GM12875 (cell line): ENCODE results near the gene NF1.

Experiments
- H3K4me3 ChIP-seq: one replicate; pipeline ENCODE4 v1.5.1; 2011; ENCODE audit warnings: low read depth, low read length, control low read depth
- CTCF ChIP-seq: IDR thresholded peaks from 2 replicates; pipeline ENCODE4 v1.5.1; 2011; ENCODE audit warnings: low read depth, mild to moderate bottlenecking, control low read depth, inconsistent platforms, low read length, moderate library complexity, borderline replicate concordance; ENCODE audit not compliant: insufficient read depth

NF1 gene

GRCh38 chr17:31394544-31394943, 299.8 kb downstream of the NF1 start:
- no peak for TF ChIP-seq CTCF
- no peak overlapping the region for H3K4me3 ChIP-seq

- no peak overlapping the region for H3K4me3 ChIP-seq
- TF ChIP-seq CTCF, result no peak
Observed at GRCh38 chr17:31397256-31397939, 302.6 kb downstream of the NF1 start.

- no peak overlapping the region for H3K4me3 ChIP-seq
- TF ChIP-seq CTCF, result no peak
Observed at GRCh38 chr17:31398381-31399311, 303.9 kb downstream of the NF1 start.

- no peak for TF ChIP-seq CTCF
- no peak overlapping the region for H3K4me3 ChIP-seq
Observed at GRCh38 chr17:31400481-31400950, 305.7 kb downstream of the NF1 start.

DNA sequence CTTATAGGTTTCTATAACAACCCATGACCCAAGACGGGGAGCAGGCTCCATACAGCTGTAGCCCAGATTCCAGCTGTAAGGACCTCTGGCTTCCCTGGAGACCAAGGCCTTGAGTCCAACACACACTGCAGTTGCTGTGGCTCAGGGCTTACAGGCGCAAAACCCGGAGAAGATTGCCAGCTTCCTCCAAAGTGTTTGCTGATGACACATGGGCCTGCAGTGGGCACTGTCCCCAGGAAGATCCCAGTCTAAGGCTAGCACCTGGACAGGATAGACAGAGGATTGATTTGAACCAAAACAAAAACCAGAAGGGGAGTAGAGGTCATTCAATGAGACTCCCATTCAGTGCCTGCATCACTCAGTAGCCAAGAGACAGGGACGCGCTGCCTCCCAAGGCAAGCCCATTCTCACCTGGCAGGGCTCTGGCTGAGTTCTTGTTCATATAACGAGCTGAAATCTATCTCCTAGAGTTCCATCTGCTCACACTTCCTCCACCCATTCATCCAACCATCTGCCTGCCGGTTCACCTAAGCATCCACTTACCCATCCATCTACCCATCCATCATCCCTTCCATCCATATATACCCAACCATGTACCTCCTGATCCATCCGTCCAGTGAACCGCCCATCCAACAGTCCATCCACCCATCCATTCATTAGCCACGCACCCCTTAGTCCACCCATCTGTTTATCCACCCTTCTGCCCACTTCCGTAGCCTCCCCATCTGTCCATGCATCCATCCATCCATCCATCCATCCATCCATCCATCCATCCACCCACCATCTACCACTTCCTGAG, 306.9 kb downstream of the NF1 start:
- TF ChIP-seq CTCF, result no peak
- no peak overlapping the region for H3K4me3 ChIP-seq

GRCh38 chr17:31404028-31404949, 309.5 kb downstream of the NF1 start:
- no peak overlapping the region for H3K4me3 ChIP-seq
- no peak for TF ChIP-seq CTCF
